Smooth muscle cell (in vitro differentiated cells): ENCODE data around the gene SPATA22. TPM values are rescaled to one million over a fixed set of nuclear protein-coding genes. Genes with fewer than 3 reads are reported as not detected.

Source experiments
- DNase-seq: peaks from one replicate; lab custom pipeline; 2025; ENCODE audit not compliant: unreplicated experiment; lab: John Stamatoyannopoulos, UW
- H2AFZ ChIP-seq: fragments of 200-600 bp; sonication (generic); 2 replicates; pipeline ENCODE4 v1.6.0; 2016; ENCODE audit warnings: antibody characterized with exemption, low read depth, mild to moderate bottlenecking
- H3F3A ChIP-seq: fragments of 200-600 bp; sonication (generic); 2 replicates; pipeline ENCODE4 v1.6.0; 2017; ENCODE audit warnings: antibody characterized with exemption, low read depth
- H3K27ac ChIP-seq: fragments of 200-600 bp; sonication (generic); 2 replicates; pipeline ENCODE4 v1.5.1; 2016; ENCODE audit warnings: low read depth, mild to moderate bottlenecking
- H3K27me3 ChIP-seq: fragments of 200-600 bp; sonication (generic); 2 replicates; pipeline ENCODE4 v1.6.1; 2016; ENCODE audit warnings: low read depth, mild to moderate bottlenecking
- H3K36me3 ChIP-seq: fragments of 200-600 bp; sonication (generic); 2 replicates; pipeline ENCODE4 v1.5.1; 2016; ENCODE audit warnings: low read depth
- H3K4me1 ChIP-seq: fragments of 200-600 bp; sonication (generic); 2 replicates; pipeline ENCODE4 v1.5.1; 2016; ENCODE audit warnings: low read depth
- H3K4me2 ChIP-seq: fragments of 200-600 bp; sonication (generic); 2 replicates; pipeline ENCODE4 v1.6.0; 2016; ENCODE audit warnings: mild to moderate bottlenecking
- H3K4me3 ChIP-seq: fragments of 200-600 bp; sonication (generic); 2 replicates; pipeline ENCODE4 v1.5.1; 2016; ENCODE audit warnings: mild to moderate bottlenecking
- H3K79me2 ChIP-seq: fragments of 200-600 bp; sonication (generic); 2 replicates; pipeline ENCODE4 v1.6.0; 2016; ENCODE audit warnings: low read depth, mild to moderate bottlenecking
- H3K9ac ChIP-seq: fragments of 200-600 bp; sonication (generic); 2 replicates; pipeline ENCODE4 v1.6.0; 2016; ENCODE audit warnings: low read depth
- H3K9me3 ChIP-seq: fragments of 200-600 bp; sonication (generic); replicated peaks from 2 replicates; pipeline ENCODE4 v1.5.1; 2016; ENCODE audit warnings: low read depth
- H4K20me1 ChIP-seq: fragments of 200-600 bp; sonication (generic); 2 replicates; pipeline ENCODE4 v1.6.0; 2016; ENCODE audit warnings: low read depth
- WGBS: methylation state at CpG from one replicate; pipeline ENCODE4 v1.1.7; 2016; ENCODE audit warnings: low lambda C conversion rate; 5-methylcytosine and 5-hydroxymethylcytosine counted together
- polyA plus RNA-seq: library from polyadenylated mRNA; unstranded; fragments of >200 nt; fragmentation: Nextera tagmentation; extraction: Ambion mirVana; gene quantifications from 2 replicates; pipeline ENCODE4 v1.2.1, GENCODE V29; 2016
- total RNA-seq: library from RNA; depleted of rRNA; stranded (reverse); fragments of >200 nt; gene quantifications from 2 replicates; pipeline ENCODE4 v1.2.3, GENCODE V29; 2014
- TF ChIP-seq, protein P1 (sequence below): fragments of 200-600 bp; sonication (generic); IDR thresholded peaks from 2 replicates; pipeline ENCODE4 v1.5.1; 2017; ENCODE audit warnings: borderline replicate concordance, mild to moderate bottlenecking, antibody characterized with exemption; ENCODE audit not compliant: insufficient read depth, poor library complexity, severe bottlenecking

The SPATA22 gene
- total and polyA plus RNA-seq, 2 experiments from 2014 or later = not detected

DNA sequence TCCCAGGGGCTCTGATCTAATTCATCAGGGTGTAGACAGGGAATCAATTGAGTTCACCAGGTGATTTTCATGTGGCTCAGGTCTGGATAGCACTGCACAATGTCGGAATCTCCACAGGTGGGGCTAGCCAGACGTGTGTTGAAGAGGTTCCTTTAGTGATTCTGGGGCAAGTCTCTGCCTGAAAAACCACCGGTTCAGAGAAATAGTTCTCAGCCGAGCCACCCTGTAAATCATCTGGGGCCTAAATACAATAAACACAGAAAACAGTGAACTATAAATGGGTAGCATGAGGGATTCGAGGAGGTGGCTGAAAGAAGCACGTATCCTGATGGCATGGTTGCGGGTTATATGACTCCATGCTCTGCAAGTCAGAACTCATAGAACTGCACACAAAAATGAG lies 25.5 kb upstream of the SPATA22 start:
- Histone ChIP-seq H4K20me1 (no peaks in the 10 kb centered on the region), H3K9ac (no peak overlapping the region), H3K36me3 (no peaks in the 10 kb centered on the region), H2AFZ (no peak overlapping the region), H3K4me3 (no peak overlapping the region), H3K9me3 (no peaks in the 10 kb centered on the region), H3K79me2 (no peaks in the 10 kb centered on the region), H3F3A (no peaks in the 10 kb centered on the region), H3K27me3 (no peaks in the 10 kb centered on the region), H3K4me2 (no peak overlapping the region), H3K4me1 (no peaks in the 10 kb centered on the region), H3K27ac (no peak overlapping the region)
- TF ChIP-seq, protein P1, sequence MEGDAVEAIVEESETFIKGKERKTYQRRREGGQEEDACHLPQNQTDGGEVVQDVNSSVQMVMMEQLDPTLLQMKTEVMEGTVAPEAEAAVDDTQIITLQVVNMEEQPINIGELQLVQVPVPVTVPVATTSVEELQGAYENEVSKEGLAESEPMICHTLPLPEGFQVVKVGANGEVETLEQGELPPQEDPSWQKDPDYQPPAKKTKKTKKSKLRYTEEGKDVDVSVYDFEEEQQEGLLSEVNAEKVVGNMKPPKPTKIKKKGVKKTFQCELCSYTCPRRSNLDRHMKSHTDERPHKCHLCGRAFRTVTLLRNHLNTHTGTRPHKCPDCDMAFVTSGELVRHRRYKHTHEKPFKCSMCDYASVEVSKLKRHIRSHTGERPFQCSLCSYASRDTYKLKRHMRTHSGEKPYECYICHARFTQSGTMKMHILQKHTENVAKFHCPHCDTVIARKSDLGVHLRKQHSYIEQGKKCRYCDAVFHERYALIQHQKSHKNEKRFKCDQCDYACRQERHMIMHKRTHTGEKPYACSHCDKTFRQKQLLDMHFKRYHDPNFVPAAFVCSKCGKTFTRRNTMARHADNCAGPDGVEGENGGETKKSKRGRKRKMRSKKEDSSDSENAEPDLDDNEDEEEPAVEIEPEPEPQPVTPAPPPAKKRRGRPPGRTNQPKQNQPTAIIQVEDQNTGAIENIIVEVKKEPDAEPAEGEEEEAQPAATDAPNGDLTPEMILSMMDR = no peak
- 81% methylated on average over 7 of the region's 7 CpGs for WGBS
- no peak for DNase-seq

DNA sequence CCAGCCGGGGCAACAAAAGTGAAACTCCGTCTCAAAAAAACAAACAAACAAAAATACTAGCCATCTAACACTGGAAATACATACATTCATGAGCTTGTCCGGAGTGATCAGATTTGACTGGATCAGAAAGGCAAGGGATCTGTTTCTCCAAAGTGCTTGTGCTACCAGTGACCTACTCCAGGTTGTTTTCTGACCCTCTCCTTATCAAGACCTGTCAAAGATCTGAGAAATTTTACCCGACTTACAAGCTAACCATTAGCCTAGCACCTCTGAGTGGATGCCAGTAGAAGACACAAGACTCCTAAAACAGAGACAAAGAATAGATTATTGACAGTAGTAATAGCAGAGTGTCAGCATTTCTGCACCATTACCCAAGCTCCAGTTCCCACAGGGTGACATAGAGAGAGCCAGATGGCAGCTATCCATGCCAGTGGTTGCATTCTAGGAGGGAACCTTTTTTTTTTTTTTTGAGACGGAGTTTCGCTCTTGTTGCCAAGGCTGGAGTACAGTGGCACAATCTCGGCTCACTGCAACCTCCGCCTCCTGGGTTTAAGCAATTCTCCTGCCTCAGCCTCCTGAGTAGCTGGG lies 14.0 kb upstream of the SPATA22 start:
- TF ChIP-seq, protein P1 = no peak
- Histone ChIP-seq H3K79me2 (no peaks in the 10 kb centered on the region), H3K4me3 (no peak overlapping the region), H3K27ac (no peak overlapping the region), H3K4me1 (no peaks in the 10 kb centered on the region), H3K9ac (no peak overlapping the region), H2AFZ (no peak overlapping the region), H3K9me3 (no peaks in the 10 kb centered on the region), H3K4me2 (no peak overlapping the region), H4K20me1 (no peaks in the 10 kb centered on the region), H3K36me3 (no peaks in the 10 kb centered on the region), H3K27me3 (no peaks in the 10 kb centered on the region), H3F3A (no peaks in the 10 kb centered on the region)
- WGBS = 88% methylated on average over 8 of the region's 8 CpGs
- DNase-seq = no peak

DNA sequence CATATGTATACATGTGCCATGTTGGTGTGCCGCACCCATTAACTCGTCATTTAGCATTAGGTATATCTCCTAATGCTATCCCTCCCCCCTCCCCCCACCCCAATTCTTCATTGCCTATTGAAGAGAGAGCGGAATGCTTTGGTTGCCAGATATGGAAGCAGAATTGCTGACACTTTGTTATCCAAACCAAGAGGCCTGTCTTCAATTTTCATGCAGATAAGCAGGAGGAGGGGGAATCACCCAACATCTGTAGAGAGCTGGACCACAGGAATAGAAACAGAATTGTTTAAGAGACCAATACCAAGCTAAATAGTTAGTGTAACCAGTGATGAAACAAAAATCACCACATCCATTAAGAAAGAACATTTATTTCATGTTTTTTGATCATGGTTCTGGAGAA lies 11.2 kb upstream of the SPATA22 start:
- H3K27ac ChIP-seq = no peak overlapping the region
- no peak for DNase-seq
- H3K4me1 ChIP-seq = no peaks in the 10 kb centered on the region
- H3K4me3 ChIP-seq = no peak overlapping the region
- TF ChIP-seq, protein P1 = no peak
- no peak overlapping the region for H2AFZ ChIP-seq
- WGBS = 57% methylated on average over 3 of the region's 3 CpGs
- no peaks in the 10 kb centered on the region for H3K9me3 ChIP-seq
- H3K4me2 ChIP-seq = no peak overlapping the region
- H3K79me2 ChIP-seq = no peaks in the 10 kb centered on the region
- no peaks in the 10 kb centered on the region for H3K27me3 ChIP-seq
- no peaks in the 10 kb centered on the region for H3F3A ChIP-seq
- H4K20me1 ChIP-seq = no peaks in the 10 kb centered on the region
- H3K9ac ChIP-seq = no peak overlapping the region
- no peaks in the 10 kb centered on the region for H3K36me3 ChIP-seq

DNA sequence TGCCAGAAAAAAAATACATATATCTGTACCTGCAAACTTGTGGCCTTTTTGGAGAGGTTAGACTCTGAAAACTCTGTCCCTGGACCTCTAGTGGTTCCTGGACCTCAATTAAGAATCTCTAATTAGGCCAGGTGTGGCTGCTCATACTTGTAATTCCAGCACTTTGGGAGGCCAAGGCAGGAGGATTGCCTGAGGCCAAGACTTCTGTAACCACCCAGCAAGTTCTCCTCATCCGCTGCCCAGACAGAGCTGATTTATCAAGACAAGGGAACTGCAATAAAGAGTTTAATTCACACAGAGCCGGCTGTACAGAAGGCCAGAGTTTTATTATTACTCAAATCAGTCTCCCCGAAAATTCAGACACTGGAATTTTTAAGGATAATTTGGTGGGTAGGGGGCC lies 8.4 kb upstream of the SPATA22 start:
- H3F3A ChIP-seq = no peaks in the 10 kb centered on the region
- H3K4me1 ChIP-seq = no peaks in the 10 kb centered on the region
- WGBS = 73% methylated on average over 3 of the region's 3 CpGs
- no peaks in the 10 kb centered on the region for H3K27me3 ChIP-seq
- H3K36me3 ChIP-seq = no peaks in the 10 kb centered on the region
- no peak overlapping the region for H3K4me2 ChIP-seq
- DNase-seq = no peak
- H4K20me1 ChIP-seq = no peaks in the 10 kb centered on the region
- H3K4me3 ChIP-seq = no peak overlapping the region
- no peak overlapping the region for H3K9ac ChIP-seq
- H3K79me2 ChIP-seq = no peaks in the 10 kb centered on the region
- TF ChIP-seq, protein P1 = no peak
- H2AFZ ChIP-seq = no peak overlapping the region
- no peaks in the 10 kb centered on the region for H3K9me3 ChIP-seq
- no peak overlapping the region for H3K27ac ChIP-seq
